Measurements from ENCODE around the gene FEM1B.

Gene FEM1B

GRCh38 chr15:68292157-68292781 lies 14.7 kb downstream of the FEM1B start:
- H3K4me3 ChIP-seq = no peak overlapping the region
- no peak for TF ChIP-seq CTCF (IDR thresholded peaks at IDR 0.05)
- H3K27ac ChIP-seq = no peak overlapping the region
- no peak for DNase-seq (ENCODE audit: low spot score)

GRCh38 chr15:68292967-68293366 lies 15.4 kb downstream of the FEM1B start:
- H3K4me3 ChIP-seq = no peak overlapping the region
- H3K27ac ChIP-seq = no peak overlapping the region
- TF ChIP-seq CTCF (IDR thresholded peaks at IDR 0.05) = no peak
- DNase-seq (ENCODE audit: low spot score) = no peak

- TF ChIP-seq CTCF (IDR thresholded peaks at IDR 0.05) = no peak
- no peak for DNase-seq (ENCODE audit: low spot score)
- Histone ChIP-seq H3K4me3 (no peak overlapping the region), H3K27ac (no peak overlapping the region)
Measured at GRCh38 chr15:68295014-68295805, 17.7 kb downstream of the FEM1B start.

GRCh38 chr15:68298336-68298735 lies 20.8 kb downstream of the FEM1B start:
- DNase-seq (ENCODE audit: low spot score) = peak; percentile 52
- no peak for TF ChIP-seq CTCF (IDR thresholded peaks at IDR 0.05)

GRCh38 chr15:68298882-68299381 lies 21.4 kb downstream of the FEM1B start:
- TF ChIP-seq CTCF (IDR thresholded peaks at IDR 0.05) = no peak
- peak; percentile 41 for DNase-seq (ENCODE audit: low spot score)
- peak overlapping the region; percentile 50 to 74 for H3K27ac ChIP-seq
- H3K4me3 ChIP-seq = peak overlapping the region; percentile 64

More at GRCh38 chr15:68298336-68298735, 20.8 kb downstream of the FEM1B start:
- no peak overlapping the region for H3K27ac ChIP-seq
- no peak overlapping the region for H3K4me3 ChIP-seq

- peak overlapping the region; percentile 64 for H3K4me3 ChIP-seq
- H3K27ac ChIP-seq = peak overlapping the region; percentile 44 to 77
Measured at GRCh38 chr15:68299436-68299835, 21.9 kb downstream of the FEM1B start.

More at GRCh38 chr15:68299436-68299835, 21.9 kb downstream of the FEM1B start:
- no peak for TF ChIP-seq CTCF (IDR thresholded peaks at IDR 0.05)
- DNase-seq (ENCODE audit: low spot score) = peak; percentile 60
